OCI-LY7 (cell line): ENCODE data around the gene NPLOC4. TPM values are rescaled to one million over a fixed set of nuclear protein-coding genes. Genes with fewer than 3 reads are reported as not detected.

Source experiments
- BruUV-seq: library from RNA; stranded (reverse); fragments of 400-500 nt; replicated peaks from 2 replicates; lab custom pipeline; 2021; lab: Mats Ljungman, UMichigan
- CTCF ChIA-PET: fragments of 300-600 bp; sonication (Branson Sonifier 250); formaldehyde crosslinking; loops from one replicate; lab custom pipeline; 2022; ENCODE audit warnings: antibody characterized with exemption; ENCODE audit not compliant: unreplicated experiment; lab: Charles Lee
- POLR2A ChIA-PET: fragments of 300-600 bp; sonication (Branson Sonifier 250); formaldehyde crosslinking; loops from one replicate; lab custom pipeline; 2022; ENCODE audit warnings: antibody characterized with exemption; lab: Charles Lee
- DNase-seq: peaks from one replicate; pipeline ENCODE4 v3.0.0-alpha.2; 2015; ENCODE audit warnings: low spot score
- H2AFZ ChIP-seq: fragments of 200-600 bp; sonication (generic), shearing (Covaris generic); 2 replicates; pipeline ENCODE4 v1.6.1; 2014; ENCODE audit warnings: mild to moderate bottlenecking, antibody characterized with exemption, low read length, moderate library complexity
- H3K27ac ChIP-seq: fragments of 200-600 bp; sonication (generic); 2 replicates; pipeline ENCODE4 v1.5.1; 2014; ENCODE audit warnings: mixed run types, low read depth, mild to moderate bottlenecking, moderate library complexity, low read length, inconsistent platforms; ENCODE audit not compliant: poor library complexity, severe bottlenecking
- H3K36me3 ChIP-seq: fragments of 200-600 bp; sonication (generic); 2 replicates; pipeline ENCODE4 v1.6.1; 2014; ENCODE audit warnings: mild to moderate bottlenecking, antibody characterized with exemption, low read length, moderate library complexity, mixed read lengths; ENCODE audit not compliant: insufficient read depth
- H3K4me1 ChIP-seq: fragments of 200-600 bp; sonication (generic); 2 replicates; pipeline ENCODE4 v1.5.1; 2014; ENCODE audit warnings: mild to moderate bottlenecking, low read length; ENCODE audit not compliant: insufficient read depth, poor library complexity, severe bottlenecking
- H3K4me2 ChIP-seq: fragments of 200-600 bp; sonication (generic); 2 replicates; pipeline ENCODE4 v1.6.1; 2014; ENCODE audit warnings: mild to moderate bottlenecking, low read length
- H3K4me3 ChIP-seq: fragments of 200-600 bp; sonication (generic); 2 replicates; pipeline ENCODE4 v1.5.1; 2014; ENCODE audit warnings: mild to moderate bottlenecking, low read depth, low read length; ENCODE audit not compliant: poor library complexity, severe bottlenecking
- H3K79me2 ChIP-seq: fragments of 200-600 bp; sonication (generic); 2 replicates; pipeline ENCODE4 v1.6.1; 2016; ENCODE audit warnings: low read depth, mild to moderate bottlenecking, low read length, moderate library complexity, mixed read lengths; ENCODE audit not compliant: insufficient read depth
- H3K9me2 ChIP-seq: fragments of 200-600 bp; sonication (generic); 2 replicates; pipeline ENCODE4 v1.6.1; 2016; ENCODE audit warnings: mild to moderate bottlenecking, low read length, mixed read lengths; ENCODE audit not compliant: insufficient read depth
- H3K9me3 ChIP-seq: fragments of 200-600 bp; sonication (generic); 2 replicates; pipeline ENCODE4 v1.6.1; 2014; ENCODE audit warnings: mild to moderate bottlenecking, mixed run types, low read length, mixed read lengths
- H4K20me1 ChIP-seq: fragments of 200-600 bp; sonication (generic); 2 replicates; pipeline ENCODE4 v1.6.1; 2014; ENCODE audit warnings: mild to moderate bottlenecking, antibody characterized with exemption, low read length, moderate library complexity, mixed read lengths; ENCODE audit not compliant: insufficient read depth
- EZH2phosphoT487 ChIP-seq: fragments of 200-600 bp; sonication (generic); IDR thresholded peaks from 2 replicates; pipeline ENCODE4 v1.6.1; 2018; ENCODE audit warnings: low read depth, borderline replicate concordance, mild to moderate bottlenecking, mixed run types, antibody characterized with exemption, low read length, moderate library complexity, mixed read lengths
- intact Hi-C: fragments of 100-400 bp; cut with micrococcal nuclease; formaldehyde crosslinking; loops from one replicate; pipeline ENCODE4 v1.10.0; 2022; ENCODE audit not compliant: unreplicated experiment
- total RNA-seq, 2 experiments: library from RNA; depleted of rRNA in 1 of 2; stranded (reverse); fragments of >200 nt in 1 of 2; shearing (Covaris generic) in 1 of 2; gene quantifications; 2 replicates each; pipeline ENCODE4 v1.2.3, GENCODE V29; 2014 to 2022
- TF ChIP-seq, protein P1 (sequence below): fragments of 200-600 bp; sonication (generic); conservative IDR thresholded peaks from 2 replicates; pipeline ENCODE4 v1.5.1; 2014; ENCODE audit warnings: mild to moderate bottlenecking, antibody characterized with exemption, low read length, moderate library complexity, mixed read lengths

NPLOC4 gene
- total RNA-seq, 2 experiments from 2014 or later = 69.6 to 118 TPM

DNA sequence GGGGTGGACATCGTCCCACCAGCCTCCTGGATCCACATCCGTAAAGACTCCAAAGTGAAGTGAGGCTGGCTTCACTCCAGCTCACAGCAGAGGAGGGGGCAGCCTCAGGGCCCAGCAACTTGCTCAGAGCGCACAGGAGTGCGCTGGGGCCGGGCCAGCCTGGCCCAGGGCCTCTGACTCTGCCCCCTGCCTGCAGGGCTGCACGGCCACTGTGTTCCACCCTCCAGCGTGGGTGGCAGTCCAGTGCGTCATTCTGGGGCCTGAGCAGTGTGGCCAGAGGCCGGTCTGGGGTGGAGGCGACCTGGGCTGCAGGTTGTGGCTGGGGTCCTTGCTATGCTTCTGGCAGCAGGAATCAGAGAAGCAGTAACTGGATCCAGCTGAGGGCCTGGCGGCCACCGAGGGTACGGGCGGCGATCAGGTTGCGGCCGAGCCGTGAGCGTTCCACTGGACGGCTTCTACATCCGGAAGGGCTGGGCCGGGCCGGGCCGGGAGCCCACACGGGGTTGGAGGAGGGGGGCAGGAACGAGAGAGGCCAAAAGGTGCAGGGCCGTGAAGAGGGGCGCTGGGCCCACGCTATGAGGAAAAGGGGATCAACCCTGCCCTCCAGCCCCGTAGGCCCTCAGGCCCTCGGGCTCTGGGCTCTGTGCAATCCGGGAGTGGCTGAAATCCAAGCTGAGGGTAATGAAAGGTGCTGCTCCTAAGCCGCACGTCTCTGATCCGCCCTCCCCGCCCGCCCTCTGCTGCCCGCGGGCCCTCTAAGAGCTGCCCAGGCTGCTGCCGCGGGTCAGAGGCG is 109.1 kb downstream of the NPLOC4 start, which contains the start of gene FSCN2:
FSCN2 (plus strand) TSS at position 787 of the 793 bp plus-strand sequence. CDS start 155 bp downstream, outside the sequence.
- TF ChIP-seq, protein P1, sequence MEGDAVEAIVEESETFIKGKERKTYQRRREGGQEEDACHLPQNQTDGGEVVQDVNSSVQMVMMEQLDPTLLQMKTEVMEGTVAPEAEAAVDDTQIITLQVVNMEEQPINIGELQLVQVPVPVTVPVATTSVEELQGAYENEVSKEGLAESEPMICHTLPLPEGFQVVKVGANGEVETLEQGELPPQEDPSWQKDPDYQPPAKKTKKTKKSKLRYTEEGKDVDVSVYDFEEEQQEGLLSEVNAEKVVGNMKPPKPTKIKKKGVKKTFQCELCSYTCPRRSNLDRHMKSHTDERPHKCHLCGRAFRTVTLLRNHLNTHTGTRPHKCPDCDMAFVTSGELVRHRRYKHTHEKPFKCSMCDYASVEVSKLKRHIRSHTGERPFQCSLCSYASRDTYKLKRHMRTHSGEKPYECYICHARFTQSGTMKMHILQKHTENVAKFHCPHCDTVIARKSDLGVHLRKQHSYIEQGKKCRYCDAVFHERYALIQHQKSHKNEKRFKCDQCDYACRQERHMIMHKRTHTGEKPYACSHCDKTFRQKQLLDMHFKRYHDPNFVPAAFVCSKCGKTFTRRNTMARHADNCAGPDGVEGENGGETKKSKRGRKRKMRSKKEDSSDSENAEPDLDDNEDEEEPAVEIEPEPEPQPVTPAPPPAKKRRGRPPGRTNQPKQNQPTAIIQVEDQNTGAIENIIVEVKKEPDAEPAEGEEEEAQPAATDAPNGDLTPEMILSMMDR = no peak
- TF ChIP-seq EZH2phosphoT487 = no peak
- CTCF ChIA-PET = no interaction called here
- POLR2A ChIA-PET = no interaction called here

DNA sequence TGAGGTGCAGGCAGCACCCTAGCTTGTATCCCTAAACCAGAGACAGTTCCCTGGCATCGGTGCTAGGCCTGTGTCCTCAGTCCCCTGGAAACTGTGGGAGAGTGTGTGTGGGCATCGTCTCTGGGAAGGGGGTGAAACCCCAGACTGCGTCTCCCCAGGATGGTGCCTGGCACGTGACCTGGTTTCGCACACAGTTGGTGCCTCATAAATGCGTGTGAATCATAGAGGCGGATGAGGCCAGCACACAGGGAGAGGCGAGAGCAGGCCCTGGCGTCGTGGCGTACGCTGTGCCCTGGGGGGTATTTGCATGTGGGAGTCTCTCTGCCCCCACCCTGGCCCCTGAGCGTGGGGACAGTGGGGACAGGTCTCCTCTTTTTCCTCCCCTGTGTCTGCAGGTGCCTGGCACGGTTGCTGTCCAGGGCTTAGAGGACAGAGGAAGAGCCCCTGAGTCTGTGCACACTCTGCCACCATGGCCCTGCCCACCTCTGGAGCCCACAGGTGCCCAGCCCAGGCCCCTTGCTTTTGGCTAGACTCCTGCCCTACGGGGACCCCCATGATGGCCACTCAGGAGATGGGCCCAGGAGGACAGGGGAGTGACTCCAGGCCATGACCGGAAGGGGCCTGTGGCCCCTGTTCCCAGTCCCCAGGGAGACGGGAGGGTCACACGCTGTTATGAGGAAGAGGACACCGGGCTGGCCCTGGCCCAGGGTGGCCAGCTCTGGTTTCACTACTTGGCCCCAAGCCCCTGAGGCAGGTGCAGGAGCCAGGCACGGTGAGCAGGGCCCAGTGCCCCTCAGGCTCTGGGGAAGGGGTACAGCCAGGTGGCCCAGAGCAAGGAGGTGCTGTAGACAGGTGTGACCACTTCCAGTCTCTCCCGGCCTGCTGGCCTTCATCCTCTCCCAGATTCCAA is 110.0 kb downstream of the NPLOC4 start:
- H3K4me1 ChIP-seq = no peaks in the 10 kb centered on the region
- no peak overlapping the region for H3K4me3 ChIP-seq
- POLR2A ChIA-PET = no interaction called here
- DNase-seq = no peak
- CTCF ChIA-PET = interaction anchor here (0.5 kb wide), 1 partner anchor 37 kb away, joined by 3 read pairs; no protein-coding TSS in a partner anchor
- H3K36me3 ChIP-seq = no peaks in the 10 kb centered on the region
- H3K27ac ChIP-seq = no peak overlapping the region
- TF ChIP-seq, protein P1 = no peak
- no peak for TF ChIP-seq EZH2phosphoT487
- no peaks in the 10 kb centered on the region for H3K79me2 ChIP-seq
- H3K9me3 ChIP-seq = no peaks in the 10 kb centered on the region
- intact Hi-C loops = no loop called here
- H3K4me2 ChIP-seq = no peak overlapping the region
- no TSS peak for BruUV-seq
- H3K9me2 ChIP-seq = no peaks in the 10 kb centered on the region
- no peak overlapping the region for H2AFZ ChIP-seq
- H4K20me1 ChIP-seq = no peaks in the 10 kb centered on the region

More for the DNA sequence above, 109.1 kb downstream of the NPLOC4 start, which contains the start of gene FSCN2:
- Histone ChIP-seq H3K4me2 (no peak within 1 kb of the TSS), H3K9me3 (no peaks in the 10 kb centered on the region), H2AFZ (no peak within 1 kb of the TSS), H3K79me2 (no peaks in the 10 kb centered on the region), H3K36me3 (no peaks in the 10 kb centered on the region), H3K4me1 (no peaks in the 10 kb centered on the region), H3K9me2 (no peaks in the 10 kb centered on the region), H3K27ac (no peak within 1 kb of the TSS), H3K4me3 (no peak within 1 kb of the TSS), H4K20me1 (no peaks in the 10 kb centered on the region)
- no peak for DNase-seq
- intact Hi-C loops = no loop called here
- no TSS peak for BruUV-seq
